Stimulated activated CD8-positive, alpha-beta memory T cell treated with anti-CD3 and anti-CD28 coated beads, Interleukin-4, amount 100 ng/mL, for 1 hour (primary cell): ENCODE results near the gene IL17RA.
"Not testable (repeated sequence)": the region's sequence is repeated elsewhere in the genome, so short reads cannot be mapped to it uniquely, and the experiment has no call there.

Experiments
- DNase-seq, 2 donors: peaks; one replicate each; pipeline ENCODE4 v3.0.0-alpha.2; 2020; ENCODE audit warnings: low read depth in 2 of 2, low spot score in 1 of 2

IL17RA gene, protein sequence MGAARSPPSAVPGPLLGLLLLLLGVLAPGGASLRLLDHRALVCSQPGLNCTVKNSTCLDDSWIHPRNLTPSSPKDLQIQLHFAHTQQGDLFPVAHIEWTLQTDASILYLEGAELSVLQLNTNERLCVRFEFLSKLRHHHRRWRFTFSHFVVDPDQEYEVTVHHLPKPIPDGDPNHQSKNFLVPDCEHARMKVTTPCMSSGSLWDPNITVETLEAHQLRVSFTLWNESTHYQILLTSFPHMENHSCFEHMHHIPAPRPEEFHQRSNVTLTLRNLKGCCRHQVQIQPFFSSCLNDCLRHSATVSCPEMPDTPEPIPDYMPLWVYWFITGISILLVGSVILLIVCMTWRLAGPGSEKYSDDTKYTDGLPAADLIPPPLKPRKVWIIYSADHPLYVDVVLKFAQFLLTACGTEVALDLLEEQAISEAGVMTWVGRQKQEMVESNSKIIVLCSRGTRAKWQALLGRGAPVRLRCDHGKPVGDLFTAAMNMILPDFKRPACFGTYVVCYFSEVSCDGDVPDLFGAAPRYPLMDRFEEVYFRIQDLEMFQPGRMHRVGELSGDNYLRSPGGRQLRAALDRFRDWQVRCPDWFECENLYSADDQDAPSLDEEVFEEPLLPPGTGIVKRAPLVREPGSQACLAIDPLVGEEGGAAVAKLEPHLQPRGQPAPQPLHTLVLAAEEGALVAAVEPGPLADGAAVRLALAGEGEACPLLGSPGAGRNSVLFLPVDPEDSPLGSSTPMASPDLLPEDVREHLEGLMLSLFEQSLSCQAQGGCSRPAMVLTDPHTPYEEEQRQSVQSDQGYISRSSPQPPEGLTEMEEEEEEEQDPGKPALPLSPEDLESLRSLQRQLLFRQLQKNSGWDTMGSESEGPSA

GRCh38 chr22:17084554-17085276 lies at the start of gene IL17RA:
Gene IL17RA, plus strand, starts transcription at chr22:17085000. Its CDS starts 92 bp downstream, at chr22:17085092.
- peak; percentile 87 to 89 for DNase-seq

- DNase-seq, result no peak
These were observed 49.6 kb upstream of the IL17RA start for GRCh38 chr22:17035246-17035645.

DNA sequence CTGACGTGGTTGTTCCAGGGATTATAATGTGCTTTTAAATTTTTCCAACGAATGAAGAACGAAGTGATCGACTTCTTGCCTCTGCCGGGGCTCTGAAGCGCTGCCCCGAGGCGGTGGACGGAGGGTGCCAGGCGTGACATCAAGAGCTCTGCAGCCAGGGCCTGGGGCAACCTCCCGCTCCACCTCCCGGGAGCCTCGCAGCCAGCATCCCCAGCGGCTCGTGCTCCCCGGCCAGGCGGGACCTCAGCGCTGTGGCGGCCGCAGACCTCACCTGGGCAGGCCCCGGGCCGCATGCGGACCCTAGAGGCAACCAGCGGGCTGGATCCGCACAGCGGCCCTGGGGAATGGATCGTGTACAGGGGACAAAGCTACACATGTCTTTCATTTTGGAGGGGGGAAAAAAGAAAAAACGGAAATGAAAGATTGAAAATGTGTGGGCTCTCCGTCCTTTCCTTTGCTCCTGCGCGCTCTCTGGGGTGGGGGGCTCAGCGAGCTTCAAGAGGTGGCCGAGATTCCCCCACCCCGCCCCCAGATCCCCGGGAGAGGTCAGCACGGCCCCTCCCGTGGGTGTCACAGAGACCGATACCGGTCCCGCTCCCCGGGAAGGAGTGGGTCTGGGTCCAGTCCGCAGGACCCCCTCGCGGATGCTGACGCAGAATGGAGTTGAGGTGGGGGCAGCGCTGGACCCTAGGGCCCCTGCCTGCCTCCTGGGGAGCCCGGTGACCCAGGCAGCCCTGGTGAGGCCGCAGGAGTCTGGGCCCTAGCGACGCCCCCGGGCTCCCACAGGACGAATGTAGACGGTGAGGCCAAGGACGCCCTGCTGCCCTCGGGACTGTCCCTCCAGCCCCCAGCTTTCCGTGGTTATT lies 48.6 kb upstream of the IL17RA start:
- not testable (repeated sequence) for DNase-seq

DNA sequence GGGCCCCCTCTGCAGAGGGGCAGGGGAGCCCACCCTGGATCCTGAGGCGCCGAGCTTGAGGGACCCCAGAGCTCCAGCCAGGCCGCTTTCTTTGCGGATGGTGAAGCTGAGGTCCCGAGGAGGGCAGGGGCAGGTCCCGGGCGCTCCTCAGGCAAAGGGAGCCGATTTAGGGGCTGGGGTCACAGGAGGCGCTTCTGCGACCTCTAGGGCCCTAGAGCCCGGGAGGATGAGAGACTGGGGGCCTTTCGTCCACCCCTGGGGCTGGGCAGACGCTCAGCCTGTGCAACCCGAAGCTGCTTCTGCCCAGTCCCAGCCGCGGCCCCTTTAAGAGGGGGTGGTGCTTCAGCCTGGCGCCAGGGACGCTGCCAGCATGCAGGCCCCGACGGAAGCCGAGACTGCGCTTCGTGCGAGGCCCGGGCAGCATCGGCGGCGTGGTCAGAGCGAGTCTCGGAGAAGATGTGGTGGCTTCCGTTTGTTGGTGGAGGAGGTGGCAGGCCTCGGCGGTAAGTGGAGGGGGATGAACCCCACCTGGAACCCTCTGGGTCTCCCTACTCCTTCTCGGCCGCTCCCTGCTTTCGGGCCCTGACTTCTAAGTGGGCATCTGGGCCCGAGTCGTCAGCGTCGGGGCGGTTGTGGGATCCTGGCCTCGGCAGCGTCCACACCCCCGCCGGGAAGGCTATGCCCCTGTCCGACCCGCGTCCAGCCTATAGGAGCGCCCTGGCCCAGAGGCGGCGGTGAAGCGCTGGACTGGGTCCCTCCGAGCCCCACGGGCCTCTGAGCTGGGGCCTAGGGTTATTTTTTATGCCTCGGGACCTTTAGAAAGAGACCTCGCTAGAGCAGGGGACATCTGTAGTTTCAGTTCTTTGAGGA lies 47.7 kb upstream of the IL17RA start:
- not testable (repeated sequence) for DNase-seq

- DNase-seq, result no peak
These were observed 41.3 kb upstream of the IL17RA start for GRCh38 chr22:17043521-17043920.

DNA sequence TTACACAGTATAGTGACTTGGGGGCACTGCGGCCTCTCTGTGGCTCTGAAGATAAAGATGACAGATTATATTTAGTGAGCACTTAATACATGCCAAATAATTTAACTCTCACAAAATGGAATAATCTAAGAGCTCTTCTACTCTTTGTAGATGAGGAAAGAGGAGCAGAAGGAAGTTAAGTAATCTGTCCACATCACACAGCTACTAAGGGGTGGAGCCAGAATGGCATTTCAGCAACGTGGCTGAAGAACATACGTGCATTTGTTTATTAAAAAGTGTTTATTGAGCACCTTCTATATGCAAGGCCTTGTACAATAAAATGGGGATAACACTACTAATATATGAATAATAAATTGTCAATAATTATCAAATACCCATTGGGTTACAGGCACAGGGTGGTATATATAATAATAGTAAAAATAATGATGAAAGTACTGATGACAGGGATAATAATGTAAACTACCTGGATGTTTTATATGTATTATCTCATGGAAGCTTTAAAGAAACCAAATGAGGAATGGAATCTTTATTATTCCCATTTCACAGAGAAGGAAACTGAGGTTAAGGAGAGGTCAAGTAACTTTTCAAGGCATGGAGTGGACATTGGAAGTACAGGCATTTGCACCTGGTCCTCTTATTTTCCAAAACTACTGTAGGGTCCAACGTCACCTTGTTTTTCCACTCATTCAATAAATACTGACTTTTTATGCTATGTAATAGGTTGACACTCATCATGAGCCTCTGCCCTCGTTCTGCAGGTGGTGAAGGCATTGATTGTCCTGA lies 38.0 kb upstream of the IL17RA start:
- DNase-seq, result no peak

DNA sequence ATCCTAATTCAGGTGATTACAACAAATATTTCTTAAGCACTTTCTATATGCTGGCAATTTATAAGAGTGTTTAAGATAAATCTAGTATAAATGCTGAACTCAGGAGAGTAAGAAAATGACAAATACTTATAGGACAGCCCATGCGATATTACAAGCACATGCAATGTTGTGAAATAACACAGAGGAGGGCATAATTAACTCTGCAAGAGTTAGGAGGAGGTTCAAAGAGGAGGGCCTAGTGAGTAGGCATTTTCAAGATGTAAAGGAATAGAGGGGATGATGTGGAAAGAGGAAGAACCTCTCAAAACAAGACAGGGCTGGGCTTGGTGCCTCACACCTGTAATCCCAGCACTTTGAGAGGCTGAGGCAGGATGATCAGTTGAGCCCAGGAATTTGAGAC lies 37.1 kb upstream of the IL17RA start:
- DNase-seq, result no peak

DNA sequence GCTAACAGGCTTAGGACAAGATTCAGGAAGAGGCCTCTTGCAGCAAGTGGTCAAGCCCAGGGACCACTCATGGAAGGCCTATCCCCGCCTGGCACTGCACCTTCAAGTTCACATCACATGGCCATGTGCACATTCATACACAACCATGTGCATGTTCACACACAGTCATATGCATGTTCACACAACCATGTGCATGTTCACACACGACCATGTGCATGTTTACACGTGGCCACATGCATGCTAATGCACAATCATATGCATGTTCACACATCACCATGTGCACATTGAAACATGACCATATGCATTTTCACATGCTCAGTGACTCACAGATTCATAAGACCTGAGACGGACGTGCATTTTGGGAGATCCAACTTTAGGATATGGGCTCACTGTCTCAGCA lies 28.7 kb upstream of the IL17RA start:
- no peak for DNase-seq

- DNase-seq, result no peak
These were observed 28.0 kb upstream of the IL17RA start for GRCh38 chr22:17056807-17057206.

GRCh38 chr22:17057959-17058814 lies 26.6 kb upstream of the IL17RA start:
- peak in 1 of 2 donors; percentile 16 for DNase-seq

DNA sequence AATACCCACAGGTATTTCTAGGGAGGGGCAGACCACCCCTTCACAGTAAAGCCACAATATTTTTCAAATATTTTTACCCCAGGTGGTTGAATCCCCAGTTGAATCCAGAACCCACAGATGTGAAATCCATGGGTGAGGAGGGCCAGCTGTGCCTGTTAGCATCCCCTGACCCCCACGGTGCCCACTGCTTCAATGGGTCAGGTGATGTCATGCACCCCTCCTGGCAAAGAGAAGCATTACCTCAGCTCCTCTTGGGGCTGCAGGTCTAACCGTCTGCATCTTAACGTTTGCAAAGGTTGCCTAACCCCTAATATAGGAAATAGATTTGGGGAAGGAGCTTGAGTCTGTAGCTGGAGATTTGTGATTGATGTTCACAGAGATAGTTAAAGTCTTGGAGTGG lies 24.7 kb upstream of the IL17RA start:
- DNase-seq, result no peak

DNA sequence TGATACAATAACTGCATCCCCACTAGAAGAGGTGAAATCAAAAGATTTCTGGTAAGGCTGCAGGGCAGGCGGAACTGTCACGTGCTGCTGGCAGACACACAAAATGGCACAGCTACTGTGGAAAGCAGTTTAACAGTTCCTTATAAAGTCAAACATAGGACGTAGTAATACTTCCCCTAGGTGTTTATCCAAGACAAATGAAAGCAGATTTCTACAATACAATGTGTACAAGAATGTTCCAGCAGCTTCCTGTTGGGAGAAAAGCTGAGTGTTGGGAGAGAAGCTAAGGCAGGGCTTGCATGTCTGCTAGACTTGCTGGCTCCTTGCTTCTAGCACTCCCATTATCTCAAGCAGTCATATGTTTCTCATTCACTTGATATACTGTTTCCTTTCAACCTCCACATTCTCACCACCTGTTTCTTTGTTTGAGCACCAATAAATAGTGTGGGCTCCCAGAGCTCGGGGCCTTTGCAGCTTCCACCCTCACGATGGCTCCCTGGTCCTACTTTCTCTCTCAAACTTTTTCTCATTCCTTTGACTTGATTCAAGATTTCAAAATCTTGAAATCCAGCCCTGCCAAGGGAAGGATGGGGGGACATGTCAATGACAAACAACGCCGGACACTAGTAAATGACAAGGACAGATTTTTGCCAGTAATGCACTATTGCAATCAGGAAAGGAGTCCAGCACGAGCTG lies 21.2 kb upstream of the IL17RA start:
- no peak for DNase-seq

DNA sequence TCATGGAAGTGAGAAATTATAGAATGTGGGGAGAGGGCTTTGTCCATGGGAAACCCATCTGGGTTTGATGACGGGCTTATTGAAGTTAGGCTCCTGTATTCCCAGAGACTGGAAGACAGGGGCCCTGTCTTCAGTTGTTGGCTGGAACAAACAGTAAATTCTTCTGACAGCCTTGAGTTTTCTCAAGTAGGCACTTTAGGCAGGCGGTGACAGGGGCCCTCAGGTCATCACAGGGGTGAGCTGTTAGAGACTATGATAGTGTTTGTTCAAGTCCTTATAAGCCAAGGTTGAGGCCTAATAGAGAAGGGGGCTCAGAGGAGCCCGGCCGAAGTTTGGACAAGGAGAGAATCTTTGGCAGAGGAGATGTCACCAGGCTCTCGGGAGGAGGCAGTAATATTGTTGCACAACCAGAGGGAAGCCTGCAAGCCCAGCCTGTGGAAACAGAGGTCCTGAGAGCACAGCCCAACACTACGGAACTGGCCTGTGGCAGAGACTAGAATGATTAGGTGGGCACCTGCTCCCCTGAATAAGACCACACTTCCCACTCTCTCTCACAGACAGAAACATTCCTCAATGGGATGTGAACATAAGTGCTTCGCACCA lies 20.2 kb upstream of the IL17RA start:
- no peak for DNase-seq

DNA sequence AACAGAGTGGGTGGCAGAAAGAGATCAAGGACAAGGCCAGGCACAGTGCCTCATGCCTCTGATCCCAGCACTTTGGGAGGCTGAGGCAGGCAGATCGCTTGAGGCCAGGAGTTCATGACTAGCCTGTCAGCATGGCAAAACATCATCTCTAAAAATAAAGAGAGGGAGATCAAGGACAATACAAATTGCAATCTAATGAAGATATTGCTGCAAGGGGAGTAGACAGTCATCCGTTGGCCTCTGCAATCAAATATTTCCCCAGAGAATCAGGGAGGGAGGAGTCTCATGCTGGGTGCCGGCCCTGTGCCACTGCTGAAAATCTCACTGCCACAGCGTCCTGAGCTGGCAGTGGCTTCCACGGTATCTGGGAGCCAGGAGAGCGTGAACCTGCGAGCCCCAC lies 19.4 kb upstream of the IL17RA start:
- DNase-seq, result no peak

- no peak for DNase-seq
These were observed 11.9 kb upstream of the IL17RA start for GRCh38 chr22:17072877-17073276.

DNA sequence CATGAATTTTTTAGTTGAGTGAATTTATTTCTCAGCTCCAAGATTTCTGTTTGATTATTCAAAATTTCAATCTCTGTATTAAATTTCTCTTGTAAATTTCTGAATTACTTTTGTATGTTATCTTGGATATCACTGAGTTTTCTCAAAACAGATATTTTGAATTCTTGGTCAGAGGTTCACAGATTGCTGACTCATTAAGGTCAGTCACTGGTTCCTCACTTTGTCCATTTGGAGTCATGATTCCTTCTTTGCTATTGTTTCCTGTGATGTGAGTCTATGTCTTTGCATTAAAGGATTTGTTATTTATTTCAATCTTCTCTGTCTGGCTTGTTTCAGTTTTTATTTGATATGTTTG lies 10.2 kb upstream of the IL17RA start:
- no peak for DNase-seq

DNA sequence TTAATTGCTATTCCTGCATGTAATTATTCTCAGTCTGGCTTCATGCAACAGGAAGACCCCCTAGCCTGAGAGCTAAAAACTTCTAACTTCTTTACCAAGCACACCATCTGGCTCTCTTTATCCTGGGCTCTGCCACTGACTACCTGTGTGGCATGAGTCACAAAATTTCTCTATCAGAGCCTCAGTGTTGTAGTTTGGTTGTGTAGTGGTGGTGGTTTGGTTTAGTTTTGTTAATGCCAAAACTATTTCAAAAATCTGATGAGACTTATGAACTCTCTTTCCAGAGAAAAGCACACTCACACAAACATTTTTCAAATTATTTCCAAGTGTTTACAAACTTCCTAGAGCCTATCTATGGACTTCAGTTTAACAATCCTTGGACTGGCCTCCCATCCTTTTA lies 7.5 kb upstream of the IL17RA start:
- no peak for DNase-seq
